Kidney glomerular epithelial cell (primary cell): ENCODE data around the gene LOXL1.
"Not testable (repeated sequence)": the region's sequence is repeated elsewhere in the genome, so short reads cannot be mapped to it uniquely, and the experiment has no call there.

Source experiments
- DNase-seq: peaks from one replicate; lab custom pipeline; 2025; lab: John Stamatoyannopoulos, UW

The LOXL1 gene

GRCh38 chr15:73952913-73953750 lies 26.9 kb downstream of the LOXL1 start:
- no peak for DNase-seq

DNA sequence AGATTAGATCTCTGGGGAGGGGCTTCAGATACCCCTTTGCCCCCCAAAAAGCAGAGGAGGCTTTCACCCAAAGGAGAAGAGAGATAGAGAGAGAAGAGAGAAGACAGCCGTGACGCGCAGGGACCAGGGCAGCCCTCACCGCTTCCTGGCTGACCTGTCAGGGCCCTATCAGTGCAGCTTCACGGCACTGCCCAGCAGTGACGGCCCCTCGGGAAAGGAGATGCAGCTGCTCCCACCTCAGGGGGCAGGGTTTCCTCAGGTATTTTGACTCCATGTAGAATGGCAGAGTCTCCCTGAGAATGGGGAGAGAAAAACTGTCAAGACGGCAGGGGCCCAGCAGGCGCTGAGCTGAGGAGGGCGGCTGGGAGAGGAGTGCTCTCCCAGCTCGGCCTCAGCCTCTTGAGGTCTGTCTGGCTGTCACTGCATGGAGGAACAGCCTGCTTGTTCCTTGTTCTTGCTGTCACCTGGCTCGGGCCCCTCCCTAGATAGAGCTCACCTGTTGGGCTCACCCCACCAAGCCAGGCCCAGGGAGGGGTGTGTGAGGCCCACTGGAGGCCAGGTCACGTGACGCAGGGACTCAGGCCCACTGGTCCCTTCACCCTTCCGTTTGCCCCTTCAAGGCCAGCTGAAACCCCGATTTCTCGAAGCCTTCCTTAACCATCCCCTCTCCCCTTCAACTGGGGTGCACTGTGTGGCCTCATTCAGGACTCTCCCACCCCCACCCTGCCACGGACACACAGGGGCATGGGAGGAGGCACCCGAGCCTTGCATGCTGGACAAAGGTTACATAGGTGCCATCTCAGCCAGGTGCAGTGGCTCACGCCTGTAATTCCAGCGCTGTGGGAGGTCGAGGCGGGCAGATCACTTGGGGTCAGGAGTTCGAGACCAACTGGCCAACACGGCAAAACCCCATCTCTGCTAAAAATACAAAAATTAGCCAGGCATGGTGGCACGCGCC lies 28.2 kb downstream of the LOXL1 start:
- DNase-seq = no peak

DNA sequence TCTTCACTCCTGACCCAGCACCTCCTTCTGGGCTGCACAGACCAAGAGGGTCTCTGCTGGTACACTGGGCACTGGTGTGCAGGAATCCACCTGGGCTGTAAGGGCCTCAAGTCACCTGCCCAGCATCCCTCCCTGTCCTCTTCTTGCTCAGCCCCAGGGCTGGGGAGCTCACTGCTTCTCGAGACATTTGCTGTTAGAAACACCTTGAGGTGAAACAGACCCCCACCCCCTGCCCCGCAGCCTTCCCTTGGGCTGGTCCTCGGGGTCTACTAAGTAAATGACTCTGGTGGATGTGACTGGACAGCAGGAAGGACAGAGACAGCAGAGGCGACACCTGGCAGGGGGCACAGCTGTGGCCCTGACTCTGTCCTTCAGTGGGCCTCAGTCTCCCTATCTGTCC lies 29.1 kb downstream of the LOXL1 start:
- DNase-seq = no peak

DNA sequence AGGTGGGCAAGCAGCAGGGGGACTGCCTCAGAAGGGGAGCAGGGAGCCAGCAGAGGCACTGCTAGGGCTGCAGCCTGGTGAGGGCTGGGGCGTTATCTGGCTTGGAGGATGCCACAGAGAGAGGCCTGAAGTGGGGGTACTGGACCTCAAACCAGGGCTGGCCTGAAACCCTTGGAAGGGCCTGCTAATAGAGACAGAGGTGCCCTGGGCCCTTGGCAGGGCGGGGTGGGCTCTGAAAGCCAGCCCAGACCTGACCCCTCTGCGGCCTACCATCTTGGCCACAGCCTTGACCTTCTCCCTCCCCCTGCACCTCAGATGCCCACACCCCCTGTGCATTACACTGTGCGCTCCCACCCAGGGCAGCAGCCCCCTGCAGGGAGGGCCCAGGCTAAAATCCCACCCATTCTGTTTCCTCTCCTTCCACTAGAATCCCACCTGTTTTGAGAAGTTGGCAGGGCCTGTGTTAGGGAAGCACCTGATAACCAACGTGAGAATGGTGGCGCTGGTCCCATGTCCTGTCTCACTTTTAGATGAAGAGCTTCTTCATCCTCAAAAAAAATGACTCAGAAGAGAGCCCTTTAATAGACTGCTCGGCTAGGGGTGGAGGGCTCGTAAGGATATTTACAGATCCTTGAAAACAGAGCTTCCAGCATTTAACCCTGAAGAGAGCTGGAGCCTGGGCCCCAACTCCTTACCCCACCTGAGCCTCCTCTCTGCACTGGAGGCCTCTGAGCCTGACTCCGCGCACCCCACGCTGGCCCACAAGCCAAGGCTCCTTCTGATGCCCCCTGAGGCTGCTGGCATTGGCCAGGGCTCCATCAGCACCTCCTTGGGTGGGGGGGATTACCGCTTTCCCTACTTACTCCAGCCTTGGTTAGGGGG lies 29.8 kb downstream of the LOXL1 start:
- DNase-seq = no peak

GRCh38 chr15:73956743-73957135 lies 30.5 kb downstream of the LOXL1 start:
- DNase-seq = peak; percentile 96

DNA sequence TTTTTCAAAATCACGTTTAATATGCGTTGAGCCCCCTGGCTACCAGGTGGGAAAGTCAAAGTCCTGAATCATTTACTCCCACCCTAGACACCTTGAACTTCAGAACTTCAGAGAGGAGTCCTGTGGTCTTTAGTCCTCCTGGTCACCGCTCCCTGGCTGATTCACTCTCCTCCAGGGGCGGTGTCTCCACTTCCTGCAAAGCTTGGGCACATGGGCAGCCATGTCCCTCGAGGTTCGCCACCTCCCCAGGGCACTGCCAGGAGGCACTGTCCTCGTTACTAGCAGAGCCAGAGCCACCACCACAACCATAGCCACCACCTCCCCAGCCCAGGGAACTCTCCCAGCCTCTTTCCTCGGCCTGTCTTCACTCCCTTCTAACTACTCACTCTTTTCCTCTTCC lies 31.0 kb downstream of the LOXL1 start:
- no peak for DNase-seq

- DNase-seq = no peak
Measured at GRCh38 chr15:73957785-73958184, 31.5 kb downstream of the LOXL1 start.

- DNase-seq = peak; percentile 13
Measured at GRCh38 chr15:73959012-73959581, 32.8 kb downstream of the LOXL1 start.

DNA sequence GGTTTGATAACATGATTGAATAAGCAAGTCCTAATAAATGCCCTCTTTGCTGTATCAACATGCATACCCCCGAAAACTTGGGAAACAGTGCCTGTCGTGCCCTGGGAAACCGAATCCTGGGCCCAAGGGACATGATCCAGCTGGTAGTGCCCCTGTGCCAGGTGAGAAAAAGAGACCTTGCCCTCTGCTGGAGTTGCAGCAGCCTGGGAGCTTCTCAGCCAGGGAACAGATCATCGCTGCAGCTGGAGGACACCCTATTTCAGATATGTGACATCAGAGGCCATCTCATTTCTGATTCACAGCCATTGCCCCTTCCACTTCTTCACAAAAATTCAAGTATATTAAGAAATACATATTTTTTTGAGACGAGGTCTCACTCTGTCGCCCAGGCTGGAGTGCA lies 33.5 kb downstream of the LOXL1 start:
- no peak for DNase-seq

- DNase-seq = not testable (repeated sequence)
Measured at GRCh38 chr15:73960472-73961070, 34.3 kb downstream of the LOXL1 start.

- DNase-seq = no peak
Measured at GRCh38 chr15:73962433-73962832, 36.2 kb downstream of the LOXL1 start.

DNA sequence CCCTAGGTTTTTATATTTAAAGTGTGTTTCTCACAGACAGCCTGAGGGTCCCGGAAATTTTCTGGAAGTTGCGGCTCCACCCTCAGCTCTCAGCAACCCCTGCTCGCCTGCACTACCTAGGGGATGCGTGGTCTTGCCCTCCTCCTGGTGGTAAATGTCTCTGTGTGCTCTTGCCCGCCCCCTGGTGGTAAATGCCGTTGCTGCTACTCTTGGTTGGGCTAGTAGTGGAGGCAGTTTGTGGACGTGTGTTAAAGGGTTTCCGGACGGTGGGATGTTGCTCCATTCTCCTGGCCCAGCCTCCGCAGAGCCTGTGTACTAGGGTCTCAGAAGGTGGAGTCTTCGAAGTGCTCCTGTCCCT lies 38.5 kb downstream of the LOXL1 start:
- peak; percentile 71 for DNase-seq

DNA sequence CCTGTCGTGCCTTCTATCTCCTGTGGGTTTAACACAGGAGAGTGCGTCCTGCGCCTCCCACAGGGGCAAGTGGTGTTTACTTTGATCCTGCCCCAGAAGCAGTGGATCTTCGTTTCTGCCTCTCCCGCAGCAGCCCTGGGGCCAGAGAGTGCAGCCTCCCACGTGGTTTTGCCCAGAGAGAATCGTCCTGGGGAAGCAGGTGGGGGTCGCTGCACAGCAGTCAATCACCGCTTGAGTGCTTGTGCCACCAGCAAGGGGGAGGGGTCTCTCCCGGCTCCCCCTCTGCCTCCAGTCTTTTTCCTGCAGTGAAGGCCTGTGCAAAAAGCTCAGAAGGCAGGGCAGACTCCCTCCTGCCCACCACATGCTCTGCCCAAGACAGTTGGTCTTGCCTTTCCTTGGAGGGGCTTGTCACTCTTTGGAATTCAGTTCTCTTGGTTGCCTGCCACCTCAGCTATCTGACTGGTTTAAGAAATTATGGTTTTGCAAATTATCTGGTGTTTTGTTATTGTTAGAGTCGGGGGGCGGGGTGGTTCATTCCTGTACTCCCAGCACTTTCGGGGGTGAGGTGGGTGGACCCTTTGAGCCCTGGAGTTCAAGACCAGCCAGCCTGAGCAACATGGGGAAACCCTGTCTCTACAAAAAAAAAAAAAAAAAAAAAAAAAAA lies 39.0 kb downstream of the LOXL1 start:
- no peak for DNase-seq

DNA sequence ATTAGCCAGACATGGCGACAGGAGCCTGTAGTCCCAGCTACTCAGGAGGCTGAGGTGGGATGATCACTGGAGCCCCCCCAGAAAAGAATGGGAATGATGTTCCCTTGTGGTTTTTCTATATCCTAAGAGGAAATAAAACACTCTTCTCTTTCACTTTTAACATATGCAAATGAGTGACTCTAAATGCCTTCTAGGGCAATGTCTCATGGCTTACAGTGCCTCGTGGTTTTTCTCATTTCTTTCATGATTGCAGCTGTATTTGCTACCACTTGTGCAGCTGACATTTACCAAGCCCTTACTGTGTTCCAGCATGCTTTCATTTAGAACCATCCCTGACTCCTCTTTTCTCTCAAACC lies 39.5 kb downstream of the LOXL1 start:
- no peak for DNase-seq

- no peak for DNase-seq
Measured at GRCh38 chr15:73968461-73968860, 42.2 kb downstream of the LOXL1 start.

DNA sequence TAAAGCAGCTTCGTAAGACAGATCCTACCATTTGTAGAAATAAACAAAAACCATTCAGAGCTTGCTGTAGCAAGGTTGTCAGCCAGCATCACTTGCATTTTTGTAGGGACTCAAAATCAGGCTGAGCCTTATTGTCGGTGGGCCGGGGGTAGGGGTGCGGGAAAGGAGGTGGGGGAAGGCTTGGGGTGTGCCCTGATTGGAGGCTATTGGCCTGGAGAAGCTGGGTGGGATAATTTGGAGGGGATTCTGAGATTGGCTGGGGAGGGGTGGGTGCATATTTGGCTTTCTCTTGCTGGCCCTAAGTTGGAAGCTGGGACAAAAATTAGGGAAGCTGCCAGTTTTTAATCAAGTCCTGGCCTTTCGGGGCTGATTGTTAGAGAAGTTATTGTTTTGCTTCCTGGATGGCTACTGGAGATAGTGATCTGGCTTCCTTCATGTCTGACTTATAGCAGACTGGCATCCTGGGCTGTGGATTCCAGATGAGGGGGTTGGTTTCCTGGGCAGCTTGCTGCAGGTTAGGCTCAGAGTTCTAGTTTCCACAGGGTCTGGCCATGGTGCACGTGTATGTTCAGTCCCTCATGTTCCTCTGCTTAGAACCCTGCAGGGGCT lies 43.0 kb downstream of the LOXL1 start:
- DNase-seq = no peak

DNA sequence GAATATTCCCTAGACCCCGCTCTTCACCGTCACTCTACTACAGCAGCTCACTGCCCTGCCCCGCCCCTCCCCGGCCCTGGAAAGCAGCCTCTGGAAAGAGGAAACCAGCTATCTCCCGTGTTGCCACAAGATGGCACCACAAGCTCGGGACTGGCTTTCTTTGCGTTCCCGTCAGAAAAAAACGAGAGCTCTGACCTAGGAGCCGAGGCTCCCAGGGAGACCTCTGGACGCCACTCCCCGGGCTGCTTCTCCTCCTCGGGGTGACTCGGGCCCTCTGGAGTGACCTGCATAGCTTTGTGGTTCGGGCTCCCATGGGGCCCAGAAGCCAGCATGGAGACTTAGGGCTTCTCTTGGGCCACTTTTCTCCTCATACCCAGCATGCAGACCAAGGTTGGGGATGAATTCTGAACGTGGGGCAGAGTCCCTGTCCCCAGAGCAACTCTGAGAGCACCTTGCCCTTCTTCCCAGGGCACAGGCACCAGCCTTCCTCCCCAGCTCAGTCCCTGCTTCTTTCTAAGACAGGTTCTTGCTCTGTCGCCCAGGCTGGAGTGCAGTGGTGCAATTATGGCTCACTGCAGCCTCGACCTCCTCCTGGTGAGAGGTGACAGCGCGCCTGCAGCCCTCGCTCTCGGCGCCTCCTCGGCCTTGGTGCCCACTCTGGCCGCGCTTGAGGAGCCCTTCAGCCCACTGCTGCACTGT lies 46.9 kb downstream of the LOXL1 start:
- DNase-seq = peak; percentile 67

GRCh38 chr15:73973683-73974200 lies 47.5 kb downstream of the LOXL1 start:
- DNase-seq = not testable (repeated sequence)

DNA sequence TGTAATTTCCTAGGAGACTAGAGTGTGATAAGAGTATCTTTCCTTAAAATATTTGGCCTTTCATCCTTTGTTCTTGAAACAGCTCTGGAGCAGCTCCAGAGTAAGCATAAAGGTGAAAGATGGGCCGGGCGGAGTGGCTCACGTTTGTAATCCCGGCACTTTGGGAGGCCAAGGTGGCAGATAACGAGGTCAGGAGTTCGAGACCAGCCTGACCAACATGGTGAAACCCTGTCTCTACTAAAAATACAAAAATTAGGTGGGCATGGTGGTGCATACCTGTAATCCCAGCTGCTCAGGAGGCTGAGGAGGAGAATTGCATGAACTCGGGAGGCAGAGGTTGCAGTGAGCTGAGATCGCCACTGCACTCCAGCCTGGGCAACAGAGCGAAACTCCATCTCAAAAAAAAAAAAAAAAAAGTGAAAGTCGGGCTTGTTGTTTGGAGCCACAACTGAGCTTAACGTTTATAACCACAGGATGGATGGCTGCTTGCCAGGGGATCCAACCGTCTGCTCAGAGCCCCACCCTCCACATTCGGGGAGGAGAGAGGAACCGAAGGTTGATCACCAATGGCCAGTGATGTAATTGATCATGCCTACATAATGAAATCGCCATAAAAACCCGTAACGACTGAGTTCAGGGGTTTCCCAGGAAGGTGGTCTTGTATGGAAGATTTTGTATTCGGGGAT lies 49.3 kb downstream of the LOXL1 start:
- not testable (repeated sequence) for DNase-seq
